SK-N-SH (cell line): ENCODE data around the gene LYRM2. TPM values are rescaled to one million over a fixed set of nuclear protein-coding genes. Genes with fewer than 3 reads are reported as not detected.

Experiments used
- CTCF ChIA-PET: fragments of 300-600, 350-600 bp; formaldehyde crosslinking; extraction: SDS; loops from one replicate; lab custom pipeline; 2021; lab: Yijun Ruan, JAX
- POLR2A ChIA-PET: fragments of 350-600 bp; sonication (Branson Sonifier 250); formaldehyde crosslinking; extraction: SDS; loops from one replicate; lab custom pipeline; 2020; ENCODE audit warnings: antibody characterized with exemption, inconsistent platforms; lab: Yijun Ruan, JAX
- DNase-seq: peaks from one replicate; pipeline ENCODE4 v3.0.0; 2012
- H2AFZ ChIP-seq: fragments of 200-600 bp; sonication (generic); 2 replicates; pipeline ENCODE4 v1.8.1; 2016; ENCODE audit warnings: antibody characterized with exemption, mild to moderate bottlenecking, low read depth
- H3F3A ChIP-seq: fragments of 200-600 bp; sonication (generic); replicated peaks from 2 replicates; pipeline ENCODE3; 2016; ENCODE audit warnings: antibody characterized with exemption, mild to moderate bottlenecking; ENCODE audit not compliant: insufficient read depth
- H3K27ac ChIP-seq, 2 experiments: fragments of 200-500 bp in 1 of 2; fragments of 200-600 bp in 1 of 2; sonication (Bioruptor generic) in 1 of 2; sonication (generic), shearing (Covaris generic) in 1 of 2; 2 replicates each; pipeline versions ENCODE4 v1.5.1 to v1.6.1; 2014 to 2016; ENCODE audit warnings: low read depth in 2 of 2, inconsistent platforms in 1 of 2, low read length in 1 of 2, mild to moderate bottlenecking in 1 of 2, mixed read lengths in 1 of 2
- H3K27me3 ChIP-seq: fragments of 200-600 bp; sonication (generic), shearing (Covaris generic); 2 replicates; pipeline ENCODE4 v1.6.1; 2016; ENCODE audit warnings: mixed run types; ENCODE audit not compliant: insufficient read depth
- H3K36me3 ChIP-seq, 2 experiments: fragments of 200-500 bp in 1 of 2; fragments of 200-600 bp in 1 of 2; sonication (Bioruptor generic) in 1 of 2; sonication (generic) in 1 of 2; replicated peaks in 1 of 2; 2 replicates each; pipeline versions ENCODE3 to v1.5.1; 2014 to 2016; ENCODE audit warnings: low read length in 1 of 2, mild to moderate bottlenecking in 1 of 2; ENCODE audit not compliant: insufficient read depth in 2 of 2, control insufficient read depth in 1 of 2
- H3K4me1 ChIP-seq, 2 experiments: fragments of 200-500 bp in 1 of 2; fragments of 200-600 bp in 1 of 2; sonication (Bioruptor generic) in 1 of 2; sonication (generic), shearing (Covaris generic) in 1 of 2; 2 replicates each; pipeline versions ENCODE4 v1.5.1 to v1.6.1; 2014 to 2016; ENCODE audit warnings: low read depth in 1 of 2, low read length in 1 of 2, mixed run types in 1 of 2; ENCODE audit not compliant: insufficient read depth in 2 of 2, control insufficient read depth in 1 of 2
- H3K4me2 ChIP-seq: fragments of 200-600 bp; sonication (generic), shearing (Covaris generic); 2 replicates; pipeline ENCODE4 v1.6.1; 2017; ENCODE audit warnings: mixed run types
- H3K4me3 ChIP-seq, 2 experiments: fragments of 200-500 bp in 1 of 2; fragments of 200-600 bp in 1 of 2; sonication (Bioruptor generic) in 1 of 2; sonication (generic), shearing (Covaris generic) in 1 of 2; 2 replicates each; pipeline versions ENCODE4 v1.5.1 to v1.8.1; 2014 to 2016; ENCODE audit warnings: low read depth in 2 of 2, inconsistent platforms in 1 of 2, low read length in 1 of 2, mild to moderate bottlenecking in 1 of 2, mixed read lengths in 1 of 2, moderate library complexity in 1 of 2
- H3K79me2 ChIP-seq: fragments of 200-600 bp; sonication (generic); 2 replicates; pipeline ENCODE4 v1.8.1; 2017; ENCODE audit warnings: mild to moderate bottlenecking; ENCODE audit not compliant: insufficient read depth
- H3K9ac ChIP-seq: fragments of 200-600 bp; sonication (generic); 2 replicates; pipeline ENCODE4 v1.6.1; 2017; ENCODE audit warnings: mixed run types
- H3K9me2 ChIP-seq: fragments of 200-600 bp; sonication (generic); 2 replicates; pipeline ENCODE4 v1.6.1; 2017; ENCODE audit warnings: mixed run types
- H3K9me3 ChIP-seq: fragments of 200-600 bp; sonication (generic); 2 replicates; pipeline ENCODE4 v1.6.1; 2017; ENCODE audit warnings: mixed run types, mild to moderate bottlenecking, moderate library complexity
- H4K20me1 ChIP-seq: fragments of 200-600 bp; sonication (generic); 2 replicates; pipeline ENCODE4 v1.6.1; 2017; ENCODE audit warnings: mild to moderate bottlenecking, mixed run types; ENCODE audit not compliant: insufficient read depth
- EZH2phosphoT487 ChIP-seq: fragments of 200-600 bp; sonication (generic); IDR thresholded peaks from 2 replicates; pipeline ENCODE4 v1.6.1; 2017; ENCODE audit warnings: low read depth, mixed run types, mild to moderate bottlenecking, antibody characterized with exemption, moderate library complexity, borderline replicate concordance
- FOXJ3 ChIP-seq: sonication (generic); formaldehyde crosslinking; IDR thresholded peaks from 2 replicates; pipeline ENCODE4 v1.5.1; 2020; ENCODE audit warnings: mild to moderate bottlenecking, missing genetic modification reagents
- JUND ChIP-seq: IDR thresholded peaks from 2 replicates; pipeline ENCODE4 v1.4.0; 2012
- SIN3A ChIP-seq: IDR thresholded peaks from 2 replicates; pipeline ENCODE4 v1.6.1; 2012; ENCODE audit warnings: low read depth, mild to moderate bottlenecking, low read length, moderate library complexity, borderline replicate concordance
- WGBS: methylation state at CpG from one replicate; pipeline ENCODE4 v1.1.6; 2017; ENCODE audit warnings: low lambda C conversion rate; 5-methylcytosine and 5-hydroxymethylcytosine counted together
- polyA plus RNA-seq, 3 experiments: library from polyadenylated mRNA; depleted of rRNA; stranded (reverse); fragments of >200 nt; gene quantifications; 2 replicates each; pipeline ENCODE4 v1.2.3, GENCODE V29; 2012
- TF ChIP-seq, protein P1 (sequence below): IDR thresholded peaks from 2 replicates; pipeline ENCODE4 v1.4.0; 2012; ENCODE audit warnings: low read depth
- TF ChIP-seq, protein P2 (sequence below): fragments of 150-350 bp; IDR thresholded peaks from 2 replicates; pipeline ENCODE4 v1.6.1; 2017; ENCODE audit warnings: antibody characterized with exemption, low read length, low read depth, borderline replicate concordance
- TF ChIP-seq, protein P3 (sequence below): fragments of 200-600 bp; sonication (generic); IDR thresholded peaks from 2 replicates; pipeline ENCODE4 v1.6.1; 2017; ENCODE audit warnings: antibody characterized with exemption, mild to moderate bottlenecking, moderate library complexity
- TF ChIP-seq, protein P4 (sequence below): IDR thresholded peaks from 2 replicates; pipeline ENCODE4 v1.6.1; 2012; ENCODE audit warnings: mild to moderate bottlenecking, low read depth, low read length, moderate library complexity

Gene LYRM2
- polyA plus RNA-seq, 1 of the 3 experiments (the other 2 are of a cell fraction) = 14.5 TPM

DNA sequence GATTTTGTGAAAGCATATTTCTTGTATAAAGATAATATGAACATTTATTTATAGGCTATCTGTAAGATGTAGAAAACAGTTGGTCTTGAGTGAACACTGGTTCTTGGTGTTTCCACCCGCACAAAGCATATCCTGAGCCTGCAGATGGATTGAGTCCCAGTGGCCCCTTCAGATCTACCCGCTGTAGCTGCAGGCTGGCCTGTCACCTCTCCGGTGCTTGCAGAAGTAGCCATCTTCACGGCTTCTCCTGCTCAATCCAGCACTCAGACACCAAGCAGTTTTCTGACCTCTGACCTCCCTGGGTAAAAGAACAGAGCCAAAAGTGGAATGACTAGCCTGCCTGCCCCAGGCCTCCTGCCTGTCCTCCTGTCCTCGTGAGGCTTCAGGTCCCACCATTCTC is 22.7 kb downstream of the LYRM2 start:
- H3K27me3 ChIP-seq = no peaks in the 10 kb centered on the region
- 76% methylated on average over 5 of the region's 5 CpGs for WGBS
- no peaks in the 10 kb centered on the region for H3K9me2 ChIP-seq
- DNase-seq = no peak
- ChIA-PET POLR2A (no interaction called here), CTCF (interaction anchor here (2.8 kb wide), 1 partner anchor 184 kb away, joined by 7 read pairs; no protein-coding TSS in a partner anchor)
- H3K4me1 ChIP-seq = no peaks in the 10 kb centered on the region
- no peak overlapping the region for H2AFZ ChIP-seq
- no peaks in the 10 kb centered on the region for H3K9me3 ChIP-seq
- no peak overlapping the region for H3K9ac ChIP-seq
- TF ChIP-seq JUND = no peak
- no peak for TF ChIP-seq FOXJ3 (CRISPR knock-in tag)
- H4K20me1 ChIP-seq = no peaks in the 10 kb centered on the region
- H3K79me2 ChIP-seq = no peaks in the 10 kb centered on the region
- H3K4me2 ChIP-seq = no peak overlapping the region
- no peak overlapping the region for H3K27ac ChIP-seq
- no peaks in the 10 kb centered on the region for H3K36me3 ChIP-seq
- H3K4me3 ChIP-seq = no peak overlapping the region
- no peaks in the 10 kb centered on the region for H3F3A ChIP-seq

DNA sequence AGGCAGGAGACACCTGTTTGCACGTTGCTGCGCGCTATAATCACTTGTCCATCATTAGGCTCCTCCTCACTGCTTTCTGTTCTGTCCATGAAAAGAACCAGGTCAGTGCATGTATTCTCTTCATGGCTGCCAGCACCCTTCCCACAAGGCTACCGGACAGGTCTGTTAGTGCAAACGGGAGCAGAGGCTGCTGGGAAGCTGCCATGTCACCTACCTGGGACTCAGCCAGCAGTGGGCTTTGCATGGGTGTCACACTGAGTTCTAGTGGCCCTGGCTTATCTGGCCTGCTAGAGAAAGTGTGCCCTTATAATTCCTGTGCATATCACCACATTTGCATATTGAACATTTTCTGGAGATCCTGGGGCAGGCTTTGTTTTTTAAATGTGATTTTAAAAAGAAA is 24.8 kb downstream of the LYRM2 start:
- H4K20me1 ChIP-seq = no peaks in the 10 kb centered on the region
- no peaks in the 10 kb centered on the region for H3F3A ChIP-seq
- 91% methylated on average over 5 of the region's 5 CpGs for WGBS
- H3K4me2 ChIP-seq = no peak overlapping the region
- no peaks in the 10 kb centered on the region for H3K9me2 ChIP-seq
- no peak overlapping the region for H2AFZ ChIP-seq
- DNase-seq = no peak
- TF ChIP-seq SIN3A (no peak), EZH2phosphoT487 (no peak)
- TF ChIP-seq, protein P1, sequence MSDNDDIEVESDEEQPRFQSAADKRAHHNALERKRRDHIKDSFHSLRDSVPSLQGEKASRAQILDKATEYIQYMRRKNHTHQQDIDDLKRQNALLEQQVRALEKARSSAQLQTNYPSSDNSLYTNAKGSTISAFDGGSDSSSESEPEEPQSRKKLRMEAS = no peak
- TF ChIP-seq, protein P2, sequence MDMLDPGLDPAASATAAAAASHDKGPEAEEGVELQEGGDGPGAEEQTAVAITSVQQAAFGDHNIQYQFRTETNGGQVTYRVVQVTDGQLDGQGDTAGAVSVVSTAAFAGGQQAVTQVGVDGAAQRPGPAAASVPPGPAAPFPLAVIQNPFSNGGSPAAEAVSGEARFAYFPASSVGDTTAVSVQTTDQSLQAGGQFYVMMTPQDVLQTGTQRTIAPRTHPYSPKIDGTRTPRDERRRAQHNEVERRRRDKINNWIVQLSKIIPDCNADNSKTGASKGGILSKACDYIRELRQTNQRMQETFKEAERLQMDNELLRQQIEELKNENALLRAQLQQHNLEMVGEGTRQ = no peak
- no peak overlapping the region for H3K27ac ChIP-seq
- H3K9ac ChIP-seq = no peak overlapping the region
- ChIA-PET CTCF (interaction anchor here (1.1 to 1.6 kb wide), 2 partner anchors 182 to 246 kb away, joined by 4 to 5 read pairs; no protein-coding TSS in a partner anchor), POLR2A (no interaction called here)
- H3K36me3 ChIP-seq = no peaks in the 10 kb centered on the region
- H3K27me3 ChIP-seq = no peaks in the 10 kb centered on the region
- H3K79me2 ChIP-seq = no peaks in the 10 kb centered on the region
- H3K4me1 ChIP-seq = no peaks in the 10 kb centered on the region
- no peaks in the 10 kb centered on the region for H3K9me3 ChIP-seq
- H3K4me3 ChIP-seq = no peak overlapping the region

DNA sequence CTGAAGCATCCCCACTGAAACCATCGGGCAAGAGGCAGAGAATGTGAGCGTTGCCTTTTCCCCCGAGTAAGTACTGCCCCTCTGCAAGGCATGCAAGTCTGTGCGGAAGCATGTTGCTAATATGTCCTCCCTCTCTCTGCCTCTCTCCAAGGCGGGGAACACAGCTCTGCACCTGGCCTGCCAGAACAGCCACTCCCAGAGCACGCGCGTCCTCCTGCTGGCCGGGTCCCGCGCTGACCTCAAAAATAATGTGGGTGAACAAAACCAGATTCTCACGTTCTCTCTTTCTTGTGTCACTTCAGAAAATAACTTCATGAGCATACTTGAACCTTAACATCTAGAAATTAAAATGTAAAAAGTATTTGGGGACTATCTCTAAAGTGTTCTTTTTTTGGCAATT is 26.4 kb downstream of the LYRM2 start:
- no peaks in the 10 kb centered on the region for H3F3A ChIP-seq

More for the DNA sequence above, 26.4 kb downstream of the LYRM2 start:
- Histone ChIP-seq H3K4me1 (no peaks in the 10 kb centered on the region), H3K36me3 (no peaks in the 10 kb centered on the region)
- TF ChIP-seq, protein P3, sequence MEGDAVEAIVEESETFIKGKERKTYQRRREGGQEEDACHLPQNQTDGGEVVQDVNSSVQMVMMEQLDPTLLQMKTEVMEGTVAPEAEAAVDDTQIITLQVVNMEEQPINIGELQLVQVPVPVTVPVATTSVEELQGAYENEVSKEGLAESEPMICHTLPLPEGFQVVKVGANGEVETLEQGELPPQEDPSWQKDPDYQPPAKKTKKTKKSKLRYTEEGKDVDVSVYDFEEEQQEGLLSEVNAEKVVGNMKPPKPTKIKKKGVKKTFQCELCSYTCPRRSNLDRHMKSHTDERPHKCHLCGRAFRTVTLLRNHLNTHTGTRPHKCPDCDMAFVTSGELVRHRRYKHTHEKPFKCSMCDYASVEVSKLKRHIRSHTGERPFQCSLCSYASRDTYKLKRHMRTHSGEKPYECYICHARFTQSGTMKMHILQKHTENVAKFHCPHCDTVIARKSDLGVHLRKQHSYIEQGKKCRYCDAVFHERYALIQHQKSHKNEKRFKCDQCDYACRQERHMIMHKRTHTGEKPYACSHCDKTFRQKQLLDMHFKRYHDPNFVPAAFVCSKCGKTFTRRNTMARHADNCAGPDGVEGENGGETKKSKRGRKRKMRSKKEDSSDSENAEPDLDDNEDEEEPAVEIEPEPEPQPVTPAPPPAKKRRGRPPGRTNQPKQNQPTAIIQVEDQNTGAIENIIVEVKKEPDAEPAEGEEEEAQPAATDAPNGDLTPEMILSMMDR = 0 out of 2 replicates have a peak, but pooled peaks have one; percentile 14
- TF ChIP-seq, protein P4, sequence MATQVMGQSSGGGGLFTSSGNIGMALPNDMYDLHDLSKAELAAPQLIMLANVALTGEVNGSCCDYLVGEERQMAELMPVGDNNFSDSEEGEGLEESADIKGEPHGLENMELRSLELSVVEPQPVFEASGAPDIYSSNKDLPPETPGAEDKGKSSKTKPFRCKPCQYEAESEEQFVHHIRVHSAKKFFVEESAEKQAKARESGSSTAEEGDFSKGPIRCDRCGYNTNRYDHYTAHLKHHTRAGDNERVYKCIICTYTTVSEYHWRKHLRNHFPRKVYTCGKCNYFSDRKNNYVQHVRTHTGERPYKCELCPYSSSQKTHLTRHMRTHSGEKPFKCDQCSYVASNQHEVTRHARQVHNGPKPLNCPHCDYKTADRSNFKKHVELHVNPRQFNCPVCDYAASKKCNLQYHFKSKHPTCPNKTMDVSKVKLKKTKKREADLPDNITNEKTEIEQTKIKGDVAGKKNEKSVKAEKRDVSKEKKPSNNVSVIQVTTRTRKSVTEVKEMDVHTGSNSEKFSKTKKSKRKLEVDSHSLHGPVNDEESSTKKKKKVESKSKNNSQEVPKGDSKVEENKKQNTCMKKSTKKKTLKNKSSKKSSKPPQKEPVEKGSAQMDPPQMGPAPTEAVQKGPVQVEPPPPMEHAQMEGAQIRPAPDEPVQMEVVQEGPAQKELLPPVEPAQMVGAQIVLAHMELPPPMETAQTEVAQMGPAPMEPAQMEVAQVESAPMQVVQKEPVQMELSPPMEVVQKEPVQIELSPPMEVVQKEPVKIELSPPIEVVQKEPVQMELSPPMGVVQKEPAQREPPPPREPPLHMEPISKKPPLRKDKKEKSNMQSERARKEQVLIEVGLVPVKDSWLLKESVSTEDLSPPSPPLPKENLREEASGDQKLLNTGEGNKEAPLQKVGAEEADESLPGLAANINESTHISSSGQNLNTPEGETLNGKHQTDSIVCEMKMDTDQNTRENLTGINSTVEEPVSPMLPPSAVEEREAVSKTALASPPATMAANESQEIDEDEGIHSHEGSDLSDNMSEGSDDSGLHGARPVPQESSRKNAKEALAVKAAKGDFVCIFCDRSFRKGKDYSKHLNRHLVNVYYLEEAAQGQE = no peak
- TF ChIP-seq, all 33 proteins: peak for 1
- ChIA-PET CTCF (interaction anchor here (1.6 kb wide), 1 partner anchor 180 kb away, joined by 5 read pairs; no protein-coding TSS in a partner anchor), POLR2A (interaction anchor here (0.5 kb wide), 1 partner anchor 464 kb away, joined by 4 read pairs; no protein-coding TSS in a partner anchor)
- no peaks in the 10 kb centered on the region for H3K79me2 ChIP-seq
- no peak overlapping the region for H3K9ac ChIP-seq
- H3K27me3 ChIP-seq = no peaks in the 10 kb centered on the region
- H4K20me1 ChIP-seq = no peaks in the 10 kb centered on the region
- H3K9me2 ChIP-seq = no peaks in the 10 kb centered on the region
- H3K4me2 ChIP-seq = no peak overlapping the region
- DNase-seq = no peak
- no peak overlapping the region for H2AFZ ChIP-seq
- no peaks in the 10 kb centered on the region for H3K9me3 ChIP-seq
- no peak overlapping the region for H3K4me3 ChIP-seq
- no peak overlapping the region for H3K27ac ChIP-seq
- WGBS = 92% methylated on average over 12 of the region's 12 CpGs
